ENCODE measurements around the gene CEPT1. TPM values are rescaled to one million over a fixed set of nuclear protein-coding genes. Genes with fewer than 3 reads are reported as not detected.
"Not testable (repeated sequence)": the region's sequence is repeated elsewhere in the genome, so short reads cannot be mapped to it uniquely, and the experiment has no call there.

The CEPT1 gene
- total RNA-seq, result 10 to 100 TPM; 15.8 to 17.6 TPM
- long read RNA-seq, transcript CEPT1-201 (9 exons, 2,198 nt), result major isoform, 7 of 14 reads
- long read RNA-seq, partial matches to known transcripts, result 2 of 14 reads
- long read RNA-seq, other reads (novel, unspliced or antisense), result 5 of 14 reads

DNA sequence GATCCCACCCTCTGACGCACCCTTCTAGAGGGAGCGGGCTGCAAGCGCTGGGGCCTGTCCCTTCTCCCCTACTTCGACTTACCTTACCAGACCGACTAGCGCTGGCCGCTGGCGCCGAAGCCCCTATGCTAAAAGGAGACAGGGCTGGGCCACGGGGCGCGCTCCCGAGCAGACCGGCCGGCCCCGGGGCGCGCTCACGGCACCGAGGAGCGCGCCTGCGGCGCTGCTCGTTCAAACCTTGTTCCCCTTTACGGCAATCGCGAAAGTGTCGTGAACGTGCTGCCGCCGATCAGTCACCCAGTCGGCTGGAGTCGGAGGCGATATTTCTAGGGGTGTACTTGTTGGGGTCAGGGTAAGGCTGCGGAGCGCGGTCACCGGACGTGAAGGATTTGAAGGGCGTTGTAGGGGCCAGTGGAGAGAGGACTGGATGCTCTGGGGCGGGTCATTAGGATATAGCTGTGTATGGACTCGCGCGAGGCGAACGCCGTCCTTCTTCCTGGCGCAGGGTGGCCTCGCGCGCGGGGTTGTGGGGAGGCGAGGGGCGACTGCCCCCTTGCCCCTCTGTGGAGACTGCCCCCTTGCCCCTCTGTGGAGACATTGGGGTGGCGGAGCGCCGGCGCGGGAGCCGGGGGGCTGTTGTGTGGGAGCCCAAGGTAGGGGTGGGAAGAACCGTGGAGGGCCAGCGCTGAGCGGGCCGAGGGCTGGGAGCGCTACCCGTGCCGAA, at the start of gene CEPT1, which contains the start of gene DRAM2:
TSS of gene CEPT1 (plus strand) at position 268 of the 724 bp plus-strand sequence. CDS start 7,492 bp downstream, outside the sequence.
TSS of gene DRAM2 (minus strand) at position 138 of the 724 bp plus-strand sequence. CDS start 8,539 bp downstream, outside the sequence.
- DNase-seq (peak; percentile 99), ATAC-seq (peak; percentile 97 to 98)
- intact Hi-C loops (cut with DNase I), result no loop called here

DNA sequence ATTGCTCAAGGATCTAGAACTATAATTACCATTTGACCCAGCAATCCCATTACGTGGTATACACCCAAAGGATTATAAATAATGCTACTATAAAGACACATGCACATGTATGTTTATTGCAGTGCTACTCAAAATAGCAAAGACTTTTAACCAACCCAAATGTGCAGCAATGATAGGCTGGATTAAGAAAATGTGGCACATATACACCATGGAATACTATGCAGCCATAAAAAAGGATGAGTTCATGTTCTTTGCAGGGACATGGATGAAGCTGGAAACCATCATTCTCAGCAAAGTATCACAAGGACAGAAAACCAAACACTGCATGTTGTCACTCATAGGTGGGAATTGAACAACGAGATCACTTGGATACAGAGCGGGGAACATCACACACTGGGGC, 44.6 kb upstream of the CEPT1 start:
- intact Hi-C loops (cut with DNase I); DNase-seq; ATAC-seq: not testable (repeated sequence)

DNA sequence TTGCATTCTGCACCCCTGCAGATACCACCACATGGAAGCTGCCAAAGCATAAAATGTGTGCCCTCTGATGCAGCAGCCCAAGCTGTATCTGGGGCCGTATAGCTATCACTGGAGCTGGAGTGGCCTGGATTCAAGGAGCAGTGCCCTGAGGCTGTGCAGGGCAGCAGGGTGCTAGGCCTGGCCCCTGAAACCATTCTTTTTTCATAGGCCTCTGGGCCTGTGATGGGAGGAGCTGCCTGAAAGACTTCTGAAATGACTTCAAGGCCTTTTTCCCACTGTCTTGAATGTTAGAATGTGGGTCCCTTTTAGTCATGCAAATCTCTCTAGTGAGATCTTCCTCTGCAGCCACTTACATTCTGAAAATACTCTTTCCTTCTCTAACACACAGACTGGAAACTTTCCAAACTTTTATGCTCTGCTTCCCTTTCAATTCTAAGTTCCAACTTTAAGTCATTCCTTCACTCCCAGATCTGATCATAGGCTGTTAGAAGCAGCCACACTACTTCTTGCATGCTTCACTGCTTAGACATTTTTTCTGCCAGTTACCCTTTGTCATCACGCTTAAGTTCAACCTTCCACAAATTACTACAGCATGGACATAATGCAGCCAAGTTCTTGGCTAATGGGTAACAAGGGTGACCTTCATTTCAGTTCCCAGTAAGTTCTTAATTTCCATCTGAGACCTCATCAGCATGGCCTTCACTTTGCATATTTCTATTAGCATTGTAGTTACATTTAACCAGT, 42.5 kb upstream of the CEPT1 start:
- DNase-seq (no peak), ATAC-seq (no peak)
- intact Hi-C loops (cut with DNase I), result no loop called here

DNA sequence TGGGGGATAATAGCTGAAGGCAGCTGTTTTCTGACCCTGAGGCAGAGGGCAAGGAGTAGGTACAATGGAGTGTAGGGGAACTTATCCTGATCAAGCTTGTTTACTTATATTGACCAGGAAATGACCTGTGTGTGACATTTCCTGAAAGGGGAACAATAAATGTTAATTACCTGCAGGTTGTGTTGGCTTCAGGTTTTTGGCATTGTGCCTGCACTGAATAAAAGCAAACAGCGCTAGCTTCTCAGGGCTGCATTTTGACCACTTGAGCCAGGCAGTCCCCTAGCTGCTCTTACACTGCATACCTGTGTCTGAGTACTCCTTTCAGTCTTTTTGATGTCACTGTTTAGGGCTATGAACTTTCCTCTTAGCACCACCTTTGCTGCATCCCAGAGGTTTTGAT, 40.7 kb upstream of the CEPT1 start:
- intact Hi-C loops (cut with DNase I), result no loop called here
- no peak for ATAC-seq
- DNase-seq, result no peak

DNA sequence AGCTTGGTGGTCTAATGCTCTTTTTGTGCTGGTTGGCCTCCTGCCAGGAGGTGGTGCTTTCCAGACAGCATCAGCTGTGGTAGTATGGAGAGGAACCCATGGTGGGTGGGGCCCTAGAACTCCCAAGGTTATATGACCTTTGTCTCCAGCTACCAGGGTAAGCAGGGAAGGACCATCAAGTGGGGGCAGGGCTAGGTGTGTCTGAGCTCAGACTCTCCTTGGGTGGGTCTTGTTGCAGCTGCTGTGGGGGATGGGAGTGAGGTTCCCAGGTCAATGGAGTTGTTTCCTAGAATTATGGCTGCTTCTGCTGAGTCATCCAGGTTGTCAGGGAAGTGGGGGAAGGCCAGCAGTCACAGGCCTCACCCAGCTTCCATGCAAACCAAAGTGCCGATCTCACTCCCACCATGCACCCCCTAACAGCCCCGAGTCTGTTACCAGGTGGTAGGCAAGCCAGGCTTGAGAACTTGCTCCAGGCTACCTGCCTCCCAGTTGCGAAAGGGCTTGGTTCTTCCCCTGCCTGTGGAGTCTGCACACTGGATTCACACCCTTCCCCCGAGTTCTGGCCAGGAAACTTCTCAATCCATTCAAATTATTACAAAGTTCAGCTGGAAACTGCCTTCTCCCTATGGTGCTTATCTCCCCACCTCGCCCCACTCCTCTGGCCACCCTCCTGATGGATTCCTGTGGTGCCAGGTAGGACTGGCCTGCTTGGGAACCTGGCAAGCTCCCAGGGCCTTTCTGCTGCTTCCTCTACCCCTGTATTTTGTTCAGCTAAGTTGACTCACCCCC, 38.0 kb upstream of the CEPT1 start:
- intact Hi-C loops (cut with DNase I), result no loop called here
- DNase-seq (no peak), ATAC-seq (no peak)

DNA sequence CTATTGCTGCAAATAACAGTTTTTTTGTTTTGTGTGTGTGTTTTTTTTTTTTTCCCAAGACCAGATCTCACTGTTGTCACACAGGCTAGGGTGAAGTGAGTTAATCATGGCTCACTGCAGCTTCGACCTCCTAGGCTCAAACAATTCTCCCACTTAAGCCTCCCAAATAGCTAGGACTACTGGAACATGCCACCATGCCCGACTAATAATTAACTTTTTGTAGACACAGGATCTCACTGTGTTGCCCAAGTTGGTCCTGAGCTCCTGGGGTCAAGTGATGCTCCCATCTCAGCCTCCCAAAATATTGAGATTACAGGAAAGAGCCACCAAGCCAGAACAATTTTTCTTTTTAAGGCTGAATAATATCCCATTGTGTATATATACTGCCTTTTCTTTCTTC, 35.0 kb upstream of the CEPT1 start:
- ATAC-seq (no peak), DNase-seq (no peak)
- intact Hi-C loops (cut with DNase I), result no loop called here

DNA sequence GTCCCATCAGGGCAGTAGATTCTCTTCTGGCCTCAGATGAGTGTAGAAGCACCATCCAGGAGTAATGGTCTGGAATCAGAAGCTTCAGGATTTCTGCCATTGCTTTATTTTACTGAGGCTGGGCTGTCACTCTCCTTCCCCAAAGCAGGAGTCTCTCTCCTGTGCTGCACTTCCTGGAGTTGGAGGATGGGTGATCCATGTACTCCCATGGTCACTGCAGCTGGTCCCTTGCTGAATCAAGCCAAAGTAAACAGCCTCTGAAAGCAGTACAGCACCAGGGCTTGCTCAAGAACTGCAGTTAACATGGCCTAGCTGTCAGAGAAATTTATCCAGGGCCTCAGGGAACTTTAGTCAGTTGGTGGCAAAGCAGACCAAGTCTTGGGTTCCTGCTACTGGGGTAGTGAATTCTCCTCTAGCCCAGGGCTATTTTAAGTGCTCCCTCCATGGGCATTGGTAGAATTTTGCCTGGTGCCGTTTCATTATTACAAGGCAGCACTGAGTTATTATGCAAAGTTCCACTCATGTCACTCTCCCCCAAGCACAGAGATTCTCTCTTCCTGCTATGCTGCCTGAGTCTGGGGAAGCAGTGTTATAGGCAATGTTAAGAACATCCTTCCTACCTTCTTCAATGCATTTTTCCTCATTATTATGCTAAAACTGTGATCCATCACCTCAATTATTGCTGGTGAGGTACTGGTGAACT, 29.7 kb upstream of the CEPT1 start:
- ATAC-seq (no peak), DNase-seq (no peak)
- intact Hi-C loops (cut with DNase I), result no loop called here

DNA sequence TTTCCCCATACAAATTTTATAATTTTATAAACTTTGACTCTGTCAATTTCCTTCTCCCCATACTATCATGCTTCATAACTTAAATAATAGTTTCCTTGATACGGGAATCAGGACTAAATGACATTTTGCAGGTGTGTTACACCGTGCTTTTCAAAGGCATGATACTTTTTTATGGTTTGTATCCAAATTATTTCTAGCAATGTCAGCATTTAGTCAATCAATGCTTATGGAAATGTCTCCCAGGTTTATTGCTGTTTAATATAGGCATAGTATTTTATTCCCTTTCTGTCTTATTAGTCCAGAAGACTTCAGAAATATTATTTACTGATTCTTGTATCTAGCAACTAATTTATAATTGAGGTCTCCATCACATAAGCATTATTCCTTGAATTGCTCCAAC, 23.5 kb upstream of the CEPT1 start:
- intact Hi-C loops (cut with DNase I), result no loop called here
- ATAC-seq (no peak), DNase-seq (no peak)

DNA sequence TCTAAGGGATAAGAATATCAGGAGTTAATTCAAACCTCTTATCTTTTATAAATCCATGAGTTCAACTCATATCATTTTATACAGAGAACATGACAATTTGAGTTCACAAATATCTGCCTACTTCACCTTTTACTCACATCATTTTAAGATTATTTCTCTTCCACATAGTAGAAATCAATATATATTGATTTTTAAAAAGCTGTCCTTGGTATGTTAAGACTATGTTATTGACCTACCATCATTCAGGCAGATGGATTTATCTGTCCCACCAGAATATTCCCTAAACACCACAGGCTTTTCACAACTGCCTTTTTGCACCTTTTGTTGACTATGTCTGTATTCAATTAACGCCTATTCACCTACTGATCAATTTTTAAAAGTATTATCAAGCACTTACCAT, 13.7 kb upstream of the CEPT1 start:
- intact Hi-C loops (cut with DNase I), result no loop called here
- DNase-seq, result no peak
- no peak for ATAC-seq

DNA sequence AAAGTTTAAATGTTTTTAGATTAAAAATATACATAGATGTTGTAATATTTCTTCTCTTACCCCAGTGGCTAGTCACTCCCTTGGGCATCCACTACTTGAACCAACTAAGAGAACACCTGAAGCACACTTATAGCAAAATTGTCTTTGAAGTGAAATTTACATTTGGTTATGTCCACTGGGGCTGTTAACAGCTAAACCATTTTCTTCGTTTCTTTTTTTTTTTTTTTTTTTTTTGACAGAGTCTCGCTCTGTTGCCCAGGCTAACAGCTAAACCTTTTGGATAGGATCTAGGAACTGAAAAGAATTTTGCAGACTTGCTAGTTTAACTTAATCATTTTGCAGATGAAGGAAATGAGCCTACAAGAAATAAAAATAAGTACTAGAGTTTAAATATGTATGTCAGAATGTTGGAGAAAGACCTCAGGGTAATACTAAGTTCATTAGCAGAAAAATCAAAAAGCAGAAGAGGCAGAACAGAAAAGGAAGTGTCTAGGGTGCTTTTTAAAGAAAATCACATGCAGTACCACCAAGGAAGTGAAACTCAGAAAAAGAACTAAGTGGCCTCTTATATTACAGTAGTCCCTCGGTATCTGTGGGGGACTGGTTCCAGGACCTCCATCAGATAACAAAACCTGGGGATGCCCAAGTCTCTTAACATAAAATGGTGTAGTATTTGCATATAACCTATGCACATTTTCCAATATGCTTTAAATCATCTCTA, 11.9 kb upstream of the CEPT1 start:
- intact Hi-C loops (cut with DNase I), result no loop called here
- ATAC-seq (peak; percentile 23 to 31), DNase-seq (no peak)

DNA sequence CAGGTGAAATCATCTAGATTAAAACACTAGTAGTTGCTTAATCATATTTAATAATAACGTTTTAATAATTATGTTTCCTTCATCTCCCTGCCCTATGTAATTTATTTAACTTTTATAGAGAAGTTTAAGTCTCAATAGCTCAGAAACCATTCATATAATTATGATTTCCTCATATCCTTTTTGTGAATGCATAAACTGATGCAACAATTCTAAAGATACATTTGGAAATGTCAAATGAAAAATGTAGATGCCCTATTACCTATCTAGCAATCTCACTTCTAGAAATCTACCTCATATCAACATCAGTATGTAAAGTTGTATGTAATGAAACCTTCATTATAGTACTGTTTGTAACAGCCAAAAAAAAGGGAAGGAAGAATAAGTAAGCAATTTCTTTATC, 10.6 kb upstream of the CEPT1 start:
- no peak for ATAC-seq
- DNase-seq, result no peak
- intact Hi-C loops (cut with DNase I), result no loop called here

DNA sequence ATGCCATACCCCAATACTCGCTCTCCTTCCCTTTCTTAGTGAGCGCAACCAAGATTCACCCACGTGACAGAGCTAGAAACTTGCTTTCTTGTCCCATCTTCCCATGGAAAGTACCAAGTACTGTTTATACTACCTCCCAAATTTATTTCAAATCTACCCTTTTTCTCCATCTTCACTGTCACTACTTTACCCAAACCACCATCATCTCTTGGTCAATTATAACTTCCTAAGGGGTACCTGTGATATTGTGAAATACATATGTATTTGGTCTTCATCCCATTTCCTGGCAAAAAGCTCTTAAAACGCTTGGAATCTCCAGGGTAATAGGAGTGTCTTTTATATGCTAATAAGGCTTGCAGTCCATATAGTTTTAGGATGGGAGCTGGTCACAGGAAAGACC, 8.3 kb upstream of the CEPT1 start:
- no peak for ATAC-seq

DNA sequence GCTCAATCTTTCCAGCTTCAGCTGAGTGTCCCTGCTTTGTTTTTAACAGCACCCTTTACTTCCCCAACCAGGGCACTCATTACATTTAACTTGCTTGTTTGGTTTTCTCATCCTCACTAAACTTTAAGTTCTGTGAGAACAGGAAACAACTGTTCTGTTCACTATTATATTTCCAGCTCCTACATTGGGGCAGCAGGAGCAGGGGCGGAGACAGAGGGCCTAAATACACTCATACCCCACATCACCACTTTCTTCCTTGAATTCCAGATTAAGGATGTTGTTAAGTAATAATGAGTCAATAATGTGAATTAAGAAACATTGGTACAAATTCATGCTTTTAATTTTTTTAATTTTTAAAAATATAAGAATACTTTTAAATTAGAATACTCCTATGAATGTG, 6.2 kb upstream of the CEPT1 start:
- DNase-seq (no peak), ATAC-seq (no peak)
- intact Hi-C loops (cut with DNase I), result no loop called here

More for the DNA sequence above, 8.3 kb upstream of the CEPT1 start:
- intact Hi-C loops (cut with DNase I), result no loop called here
- no peak for DNase-seq

DNA sequence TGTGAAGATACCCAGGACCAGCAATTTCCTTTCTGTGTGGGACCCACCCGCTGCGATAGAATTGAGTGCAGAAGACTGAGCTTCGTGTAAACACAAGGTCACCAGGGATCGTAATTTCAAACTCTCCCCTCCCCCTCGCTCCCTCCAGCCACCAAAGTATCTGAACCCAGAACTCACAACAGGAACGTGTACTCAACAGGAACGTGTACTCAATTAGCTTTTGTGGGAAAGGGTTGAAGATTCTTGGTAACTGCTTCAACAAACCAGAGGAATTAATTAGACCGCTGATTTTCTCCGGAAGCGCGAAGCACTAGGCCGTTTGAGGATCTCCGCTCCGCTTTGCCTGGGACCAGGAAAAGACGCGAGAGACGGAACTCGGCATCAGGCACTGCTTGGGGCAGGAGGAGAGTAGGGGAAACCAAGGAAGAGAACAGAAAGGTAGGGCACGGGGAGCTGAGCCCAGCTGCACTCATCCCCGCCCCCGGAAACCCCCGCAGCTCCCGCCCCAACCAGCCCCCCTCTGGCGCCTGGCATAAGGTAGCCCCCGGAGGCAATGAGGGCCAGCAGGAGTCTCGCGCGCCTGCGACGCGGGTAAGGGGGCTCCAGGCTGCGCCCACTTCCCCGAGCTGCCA, 583 bp upstream of the CEPT1 start:
- ATAC-seq (peak; percentile 60 to 73), DNase-seq (peak; percentile 29)
- intact Hi-C loops (cut with DNase I), result no loop called here

DNA sequence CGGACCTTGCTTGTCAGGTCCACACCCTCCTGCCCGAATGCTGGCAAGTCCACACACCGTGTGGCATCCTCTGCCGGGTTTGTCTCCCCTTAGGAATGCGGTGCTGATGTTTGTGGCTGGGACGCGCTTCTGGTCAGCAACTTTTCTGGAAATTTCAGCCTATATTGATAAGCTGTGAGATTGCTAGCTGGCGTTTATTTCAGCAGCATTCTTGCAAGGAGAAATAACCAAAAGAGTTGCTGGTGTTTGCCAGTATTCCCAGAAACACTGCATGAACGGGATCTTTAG, 601 bp downstream of the CEPT1 start:
- intact Hi-C loops (cut with DNase I), result no loop called here
- DNase-seq (no peak), ATAC-seq (peak in 1 of 2 donors; percentile 84)

DNA sequence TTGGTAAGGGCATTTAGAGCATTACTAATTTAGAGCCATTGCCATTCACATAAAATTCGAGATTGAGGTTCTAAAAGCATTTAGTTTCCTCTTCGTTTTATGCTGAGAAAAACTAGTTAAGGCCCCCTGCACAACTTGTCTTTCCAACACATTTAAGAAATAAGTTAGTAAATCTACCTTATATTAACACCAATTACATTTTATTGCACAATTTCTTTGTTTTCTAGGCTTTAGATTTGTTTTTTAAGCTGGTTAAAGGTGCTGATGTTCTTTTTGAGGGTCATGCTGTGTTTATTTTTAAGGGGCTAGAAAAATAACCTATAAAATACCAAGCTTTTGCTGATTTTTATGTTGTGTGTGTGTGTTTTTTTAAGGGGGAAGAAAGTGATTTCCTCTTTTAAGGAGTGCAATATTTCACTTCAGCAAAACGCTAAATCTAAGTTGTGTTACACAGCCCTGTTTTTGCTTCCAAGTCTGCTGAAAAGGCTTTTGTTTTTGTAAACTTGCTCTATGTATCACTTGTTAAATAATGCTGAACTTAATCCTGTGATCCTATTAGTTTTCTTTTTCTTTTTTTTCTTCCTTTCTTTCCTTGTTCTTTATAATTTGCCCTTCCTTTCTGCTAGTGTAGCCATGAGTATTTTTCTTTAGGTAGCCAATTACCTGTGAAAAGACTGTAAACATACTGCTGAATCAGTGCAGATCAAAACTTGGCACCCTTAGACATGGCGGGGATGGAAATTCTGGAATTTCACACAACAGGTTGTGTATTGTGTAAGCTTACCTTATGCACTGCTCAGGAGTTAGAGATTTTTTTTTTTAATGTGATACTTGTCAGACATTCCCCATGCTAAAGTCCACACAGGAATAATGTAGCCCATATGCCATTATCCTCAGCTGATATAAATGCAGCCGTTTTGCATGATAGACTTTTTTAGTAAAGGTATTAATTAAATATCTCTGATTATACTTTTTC, 1.5 kb downstream of the CEPT1 start:
- intact Hi-C loops (cut with DNase I), result no loop called here
- DNase-seq (no peak), ATAC-seq (no peak)

DNA sequence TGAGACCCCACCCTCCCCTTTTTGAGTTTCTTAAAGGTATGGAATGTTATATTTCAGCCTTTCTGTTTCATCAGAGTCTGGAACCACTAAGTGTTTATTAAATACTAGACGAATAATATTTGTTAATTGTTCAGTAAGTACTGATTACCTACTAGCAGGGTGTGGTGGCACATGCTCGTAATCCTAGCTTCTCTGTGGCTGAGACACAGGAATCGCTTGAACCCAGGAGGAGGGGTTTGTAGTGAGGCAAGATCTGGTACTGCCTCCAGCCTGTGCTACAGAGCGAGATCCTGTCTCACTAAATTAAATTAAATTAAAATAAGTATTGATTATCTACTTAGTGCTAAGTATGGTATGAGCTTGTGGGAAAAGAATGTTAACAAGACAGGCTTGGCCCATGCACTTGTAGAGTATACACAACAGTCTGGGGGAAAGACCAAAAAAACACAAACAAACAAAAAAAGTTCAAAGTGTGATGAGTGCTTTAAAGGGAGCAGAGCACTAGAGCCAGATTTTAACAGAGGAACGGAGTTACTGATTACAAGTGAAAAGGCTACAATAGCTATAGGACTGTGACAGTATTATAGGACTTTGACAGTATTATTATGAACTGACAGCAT, 2.4 kb downstream of the CEPT1 start:
- no peak for ATAC-seq
- intact Hi-C loops (cut with DNase I), result no loop called here
- no peak for DNase-seq
